GM12892 (cell line): Measurements from ENCODE around the gene SDHAF2.

Source experiments
- POLR2A ChIP-seq: IDR thresholded peaks from 2 replicates; pipeline ENCODE4 v1.6.1; 2011; ENCODE audit warnings: low read depth, low read length, control low read depth
- TAF1 ChIP-seq: IDR thresholded peaks from 2 replicates; pipeline ENCODE4 v1.6.1; 2011; ENCODE audit warnings: low read depth, mild to moderate bottlenecking, control low read depth, low read length, borderline replicate concordance

- TF ChIP-seq POLR2A (no peak), TAF1 (no peak)
Observed at GRCh38 chr11:61416941-61417340, 13.0 kb upstream of the SDHAF2 start.
